Astrocyte (in vitro differentiated cells and primary cell): ENCODE results near the gene PKDCC. TPM values are rescaled to one million over a fixed set of nuclear protein-coding genes. Genes with fewer than 3 reads are reported as not detected.

Experiments
- DNase-seq: peaks from one replicate; pipeline ENCODE4 v3.0.0-alpha.2; 2010; ENCODE audit warnings: low read depth
- FAIRE-seq: peaks from 2 replicates; lab custom pipeline; 2011; peaks lifted over from hg19 to GRCh38; lab: Jason Lieb, UNC
- H2AFZ ChIP-seq: 2 replicates; pipeline ENCODE4 v1.6.0; 2012; ENCODE audit warnings: low read depth, low read length, inconsistent platforms
- H3K27ac ChIP-seq: 2 replicates; pipeline ENCODE4 v1.5.1; 2011; ENCODE audit warnings: low read depth, low read length, inconsistent platforms
- H3K27me3 ChIP-seq: 2 replicates; pipeline ENCODE4 v1.6.0; 2011; ENCODE audit warnings: low read length, inconsistent platforms; ENCODE audit not compliant: insufficient read depth
- H3K36me3 ChIP-seq: 2 replicates; pipeline ENCODE4 v1.5.1; 2011; ENCODE audit warnings: low read length, inconsistent platforms; ENCODE audit not compliant: insufficient read depth
- H3K4me1 ChIP-seq: 2 replicates; pipeline ENCODE4 v1.5.1; 2011; ENCODE audit warnings: low read length, inconsistent platforms; ENCODE audit not compliant: insufficient read depth
- H3K4me2 ChIP-seq: 2 replicates; pipeline ENCODE4 v1.6.0; 2012; ENCODE audit warnings: low read length, inconsistent platforms
- H3K4me3 ChIP-seq: 2 replicates; pipeline ENCODE4 v1.5.1; 2011; ENCODE audit warnings: low read depth, mild to moderate bottlenecking, low read length, inconsistent platforms; ENCODE audit not compliant: insufficient read depth
- H3K79me2 ChIP-seq: 2 replicates; pipeline ENCODE4 v1.6.0; 2012; ENCODE audit warnings: mild to moderate bottlenecking, low read length, inconsistent platforms; ENCODE audit not compliant: insufficient read depth
- H3K9ac ChIP-seq: 2 replicates; pipeline ENCODE4 v1.6.0; 2012; ENCODE audit warnings: mild to moderate bottlenecking, low read length, inconsistent platforms
- H3K9me3 ChIP-seq: 2 replicates; pipeline ENCODE4 v1.5.1; 2012; ENCODE audit warnings: low read depth, mild to moderate bottlenecking, low read length, inconsistent platforms; ENCODE audit not compliant: insufficient read depth
- H4K20me1 ChIP-seq: 2 replicates; pipeline ENCODE4 v1.6.0; 2012; ENCODE audit warnings: low read length, inconsistent platforms; ENCODE audit not compliant: insufficient read depth
- H3K27ac Mint-ChIP-seq: one replicate; pipeline ENCODE4 v1.8.0; 2021; ENCODE audit warnings: mild to moderate bottlenecking, mixed read lengths; ENCODE audit not compliant: unreplicated experiment
- H3K27me3 Mint-ChIP-seq: one replicate; pipeline ENCODE4 v1.8.0; 2021; ENCODE audit warnings: low read depth, mixed read lengths; ENCODE audit not compliant: unreplicated experiment
- H3K36me3 Mint-ChIP-seq: one replicate; pipeline ENCODE4 v1.8.0; 2021; ENCODE audit warnings: low read depth, mixed read lengths; ENCODE audit not compliant: unreplicated experiment
- H3K4me1 Mint-ChIP-seq: one replicate; pipeline ENCODE4 v1.8.0; 2021; ENCODE audit warnings: low read depth, mixed read lengths; ENCODE audit not compliant: unreplicated experiment
- H3K4me3 Mint-ChIP-seq: one replicate; pipeline ENCODE4 v1.8.0; 2021; ENCODE audit warnings: mild to moderate bottlenecking, moderate library complexity, mixed read lengths; ENCODE audit not compliant: unreplicated experiment
- H3K9me3 Mint-ChIP-seq: one replicate; pipeline ENCODE4 v1.8.0; 2021; ENCODE audit warnings: mild to moderate bottlenecking, mixed read lengths; ENCODE audit not compliant: unreplicated experiment
- EZH2 ChIP-seq: IDR thresholded peaks from 2 replicates; pipeline ENCODE4 v1.6.1; 2012; ENCODE audit warnings: mild to moderate bottlenecking, low read length, inconsistent platforms; ENCODE audit not compliant: insufficient read depth
- total RNA-seq: library from RNA; stranded (reverse); gene quantifications from 2 replicates; pipeline ENCODE4 v1.2.1, GENCODE V29; 2021
- TF ChIP-seq, protein P1 (sequence below): IDR thresholded peaks from 2 replicates; pipeline ENCODE4 v1.5.1; 2011; ENCODE audit warnings: low read depth, mild to moderate bottlenecking, inconsistent platforms, low read length, moderate library complexity; ENCODE audit not compliant: insufficient read depth

PKDCC gene
- total RNA-seq, 1 donor from 2014 or later = 6.9 TPM

DNA sequence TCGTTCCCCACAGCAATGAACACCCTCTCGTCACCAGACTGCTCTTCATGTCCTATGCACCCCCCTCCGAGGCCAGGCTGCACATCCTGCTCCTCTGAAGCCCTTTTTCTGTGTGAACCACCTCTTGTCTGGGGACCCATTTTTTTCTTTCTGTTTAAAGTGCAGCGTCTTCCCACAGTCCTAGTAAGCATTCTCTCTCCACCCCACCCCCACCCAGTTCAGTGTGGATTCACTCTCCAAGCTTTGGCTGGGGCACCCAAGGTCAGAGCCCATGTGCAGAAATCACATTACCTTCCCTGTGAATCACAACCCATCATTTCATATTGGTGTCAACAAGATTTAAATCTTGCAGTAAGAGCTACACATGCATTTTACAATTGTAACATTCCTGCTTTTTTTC lies 26.4 kb upstream of the PKDCC start:
- peak overlapping the region; percentile 81 for H3K27ac Mint-ChIP-seq

DNA sequence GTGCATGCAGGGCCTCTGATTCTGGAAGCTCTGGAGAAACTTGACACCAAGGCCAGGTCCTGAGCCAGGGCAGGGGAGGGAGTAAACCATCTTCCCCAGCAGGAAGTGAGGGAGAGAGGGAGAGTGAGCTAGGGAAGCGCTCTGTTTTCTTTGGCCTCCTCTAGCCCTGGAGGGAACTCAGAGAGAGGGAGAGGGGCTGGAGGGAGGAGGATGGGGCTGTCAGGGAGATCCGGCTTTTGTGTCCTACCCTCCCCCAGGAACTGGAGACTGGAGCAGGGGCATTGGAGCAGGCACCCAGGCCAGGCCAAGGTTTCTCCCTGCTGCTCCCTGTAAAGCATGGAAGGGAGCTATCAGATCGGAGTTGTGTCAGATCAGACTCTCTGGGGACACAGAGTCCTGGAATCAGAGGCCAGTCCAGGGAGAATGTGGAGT lies 22.7 kb upstream of the PKDCC start:
- H4K20me1 ChIP-seq = no peaks in the 10 kb centered on the region
- H3K27me3 ChIP-seq = no peaks in the 10 kb centered on the region
- FAIRE-seq = no peak
- H3K9me3 ChIP-seq = no peaks in the 10 kb centered on the region
- H3K79me2 ChIP-seq = no peaks in the 10 kb centered on the region
- Mint-ChIP-seq H3K27me3 (peaks cover 3% of the 10 kb centered on the region), H3K36me3 (no peaks in the 10 kb centered on the region), H3K9me3 (no peaks in the 10 kb centered on the region), H3K4me3 (no peak overlapping the region), H3K4me1 (peaks cover 38% of the 10 kb centered on the region), H3K27ac (peak overlapping the region; percentile 77)
- H3K4me2 ChIP-seq = peak overlapping the region; percentile 57
- no peak overlapping the region for H3K27ac ChIP-seq
- peak overlapping the region; percentile 33 for H3K9ac ChIP-seq
- TF ChIP-seq, protein P1, sequence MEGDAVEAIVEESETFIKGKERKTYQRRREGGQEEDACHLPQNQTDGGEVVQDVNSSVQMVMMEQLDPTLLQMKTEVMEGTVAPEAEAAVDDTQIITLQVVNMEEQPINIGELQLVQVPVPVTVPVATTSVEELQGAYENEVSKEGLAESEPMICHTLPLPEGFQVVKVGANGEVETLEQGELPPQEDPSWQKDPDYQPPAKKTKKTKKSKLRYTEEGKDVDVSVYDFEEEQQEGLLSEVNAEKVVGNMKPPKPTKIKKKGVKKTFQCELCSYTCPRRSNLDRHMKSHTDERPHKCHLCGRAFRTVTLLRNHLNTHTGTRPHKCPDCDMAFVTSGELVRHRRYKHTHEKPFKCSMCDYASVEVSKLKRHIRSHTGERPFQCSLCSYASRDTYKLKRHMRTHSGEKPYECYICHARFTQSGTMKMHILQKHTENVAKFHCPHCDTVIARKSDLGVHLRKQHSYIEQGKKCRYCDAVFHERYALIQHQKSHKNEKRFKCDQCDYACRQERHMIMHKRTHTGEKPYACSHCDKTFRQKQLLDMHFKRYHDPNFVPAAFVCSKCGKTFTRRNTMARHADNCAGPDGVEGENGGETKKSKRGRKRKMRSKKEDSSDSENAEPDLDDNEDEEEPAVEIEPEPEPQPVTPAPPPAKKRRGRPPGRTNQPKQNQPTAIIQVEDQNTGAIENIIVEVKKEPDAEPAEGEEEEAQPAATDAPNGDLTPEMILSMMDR = no peak
- no peak for TF ChIP-seq EZH2
- peak; percentile 79 for DNase-seq
- peak overlapping the region; percentile 72 for H2AFZ ChIP-seq
- no peaks in the 10 kb centered on the region for H3K36me3 ChIP-seq
- no peak overlapping the region for H3K4me3 ChIP-seq
- H3K4me1 ChIP-seq = peaks cover 28% of the 10 kb centered on the region

More for the DNA sequence above, 26.4 kb upstream of the PKDCC start:
- Histone ChIP-seq H3K27ac (no peak overlapping the region), H3K36me3 (no peaks in the 10 kb centered on the region), H2AFZ (peak overlapping the region; percentile 43), H4K20me1 (no peaks in the 10 kb centered on the region), H3K9ac (no peak overlapping the region), H3K4me3 (no peak overlapping the region), H3K4me2 (peak overlapping the region; percentile 37), H3K27me3 (no peaks in the 10 kb centered on the region), H3K4me1 (peaks cover 18% of the 10 kb centered on the region), H3K9me3 (no peaks in the 10 kb centered on the region), H3K79me2 (no peaks in the 10 kb centered on the region)
- peak; percentile 47 for DNase-seq
- H3K4me1 Mint-ChIP-seq = peaks cover 19% of the 10 kb centered on the region
- TF ChIP-seq EZH2 = no peak
- no peaks in the 10 kb centered on the region for H3K36me3 Mint-ChIP-seq
- H3K4me3 Mint-ChIP-seq = peak overlapping the region; percentile 23
- FAIRE-seq = no peak
- no peaks in the 10 kb centered on the region for H3K9me3 Mint-ChIP-seq
- H3K27me3 Mint-ChIP-seq = peaks cover 3% of the 10 kb centered on the region

DNA sequence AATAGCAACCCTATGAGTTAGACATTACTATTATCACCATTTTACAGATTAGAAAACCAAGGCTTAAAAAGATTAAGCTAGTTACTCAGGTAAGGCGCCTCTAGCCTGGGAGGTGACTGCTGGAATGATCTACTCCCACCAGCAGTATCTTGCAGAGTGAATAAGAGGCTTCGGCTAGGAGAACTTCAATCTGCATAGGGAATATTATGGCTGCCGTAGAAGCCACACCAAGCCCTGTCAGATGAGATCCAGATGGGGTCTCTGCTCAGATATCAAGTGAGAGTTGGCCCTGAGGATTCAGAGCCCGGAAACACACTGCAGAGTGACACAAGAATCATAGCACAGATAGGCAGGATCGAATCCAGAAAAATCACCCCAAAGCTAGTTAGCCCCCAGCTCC lies 21.5 kb upstream of the PKDCC start:
- no peak for FAIRE-seq
- peaks cover 28% of the 10 kb centered on the region for H3K4me1 ChIP-seq
- Mint-ChIP-seq H3K36me3 (no peaks in the 10 kb centered on the region), H3K27me3 (peaks cover 9% of the 10 kb centered on the region), H3K27ac (no peak overlapping the region), H3K4me1 (peaks cover 38% of the 10 kb centered on the region), H3K9me3 (no peaks in the 10 kb centered on the region), H3K4me3 (no peak overlapping the region)
- no peak overlapping the region for H3K9ac ChIP-seq
- no peak overlapping the region for H2AFZ ChIP-seq
- H4K20me1 ChIP-seq = no peaks in the 10 kb centered on the region
- H3K9me3 ChIP-seq = no peaks in the 10 kb centered on the region
- H3K4me2 ChIP-seq = no peak overlapping the region
- no peak overlapping the region for H3K4me3 ChIP-seq
- no peak for TF ChIP-seq EZH2
- TF ChIP-seq, protein P1 = no peak
- no peaks in the 10 kb centered on the region for H3K79me2 ChIP-seq
- H3K27me3 ChIP-seq = no peaks in the 10 kb centered on the region
- no peak overlapping the region for H3K27ac ChIP-seq
- no peak for DNase-seq
- no peaks in the 10 kb centered on the region for H3K36me3 ChIP-seq
